ENCODE data around the gene HSF4. TPM values are rescaled to one million over a fixed set of nuclear protein-coding genes. Genes with fewer than 3 reads are reported as not detected.

Gene HSF4
- polyA plus RNA-seq, 2 of the 4 experiments (the other 2 are of a cell fraction) = 8.3 to 15.3 TPM

- ChIA-PET CTCF (interaction anchor here (1.7 to 10.5 kb wide), 4 partner anchors 7 to 253 kb away, joined by 7 to 105 read pairs (median 8); partner anchors contain the start of genes E2F4, ELMO3 and TMEM208), POLR2A (interaction anchor here (0.9 to 1.4 kb wide), 4 partner anchors 10 to 39 kb away, joined by 3 to 5 read pairs (median 4); partner anchors contain the start of gene TMEM208)
- Histone ChIP-seq H3K27ac (peak overlapping the region; percentile 38 to 73; a peak in 4 of 6 replicates), H3K4me3 (no peak overlapping the region), H3K4me2 (peak overlapping the region; percentile 31; the same call in 1 of the 3 replicates), H3K9me3 (no peaks in the 10 kb centered on the region), H3K4me1 (peaks cover 20% of the 10 kb centered on the region)
- DNase-seq (ENCODE audit: low read depth in 1 of 2, low spot score in 1 of 2) = peak; percentile 32 to 53
- 81% methylated on average over 20 of the region's 21 CpGs for WGBS (ENCODE audit: missing lambda C conversion rate)
- TF ChIP-seq MAFK (IDR thresholded peaks at IDR 0.05; ENCODE audit: partially characterized antibody) (peak; percentile 24), BHLHE40 (IDR thresholded peaks at IDR 0.05; ENCODE audit: low read depth, low read length) (no peak)
- no peak for FAIRE-seq
- ATAC-seq = peak; percentile 49 to 56
Measured at GRCh38 chr16:67207249-67208091, 42.9 kb downstream of the HSF4 start.

GRCh38 chr16:67208154-67208896, 43.8 kb downstream of the HSF4 start:
- ATAC-seq (peak in 1 of 2 experiments; percentile 3; a peak in 1 of 6 replicates), DNase-seq (ENCODE audit: low read depth in 1 of 2, low spot score in 1 of 2) (no peak), FAIRE-seq (no peak)
- ChIA-PET CTCF (interaction anchor here (0.8 to 10.5 kb wide), 6 partner anchors 12 to 254 kb away, joined by 3 to 105 read pairs (median 5); partner anchors contain the start of genes E2F4, ELMO3 and TMEM208), POLR2A (interaction anchor here (1.1 to 1.4 kb wide), 3 partner anchors 10 to 38 kb away, joined by 3 to 5 read pairs (median 5); partner anchors contain the start of gene TMEM208)
- peak overlapping the region; percentile 31; the same call in 1 of the 3 replicates for H3K4me2 ChIP-seq
- H3K27ac ChIP-seq = peak overlapping the region; percentile 38 to 73; a peak in 4 of 6 replicates
- H3K4me3 ChIP-seq = no peak overlapping the region
- 87% methylated on average over 8 of the region's 11 CpGs for WGBS (ENCODE audit: missing lambda C conversion rate)
- H3K9me3 ChIP-seq = no peaks in the 10 kb centered on the region
- no peak for TF ChIP-seq FOSL2 (IDR thresholded peaks at IDR 0.05)
- no peak for TF ChIP-seq FOSL2 (CRISPR knock-in tag; IDR thresholded peaks at IDR 0.05)
- no peak for TF ChIP-seq EHMT2 (IDR thresholded peaks at IDR 0.05; ENCODE audit: low read depth)
- TF ChIP-seq NPAS2 (CRISPR knock-in tag; IDR thresholded peaks at IDR 0.05; ENCODE audit: borderline replicate concordance) = no peak
- TF ChIP-seq MAZ (IDR thresholded peaks at IDR 0.05; ENCODE audit: borderline replicate concordance, low read depth, low read length) = no peak
- no peak for TF ChIP-seq TP53 (CRISPR knock-in tag; IDR thresholded peaks at IDR 0.05)
- peaks cover 25% of the 10 kb centered on the region for H3K4me1 ChIP-seq

GRCh38 chr16:67209565-67209964, 45.0 kb downstream of the HSF4 start:
- ATAC-seq (peak in 1 of 2 experiments; percentile 1; a peak in 1 of 6 replicates), DNase-seq (ENCODE audit: low read depth in 1 of 2, low spot score in 1 of 2) (no peak), FAIRE-seq (no peak)
- TF ChIP-seq TP53 (CRISPR knock-in tag; IDR thresholded peaks at IDR 0.05) (no peak), ZSCAN20 (CRISPR knock-in tag; IDR thresholded peaks at IDR 0.05) (no peak), CHD2 (IDR thresholded peaks at IDR 0.05; ENCODE audit: low read length, partially characterized antibody) (no peak), FOXS1 (CRISPR knock-in tag; IDR thresholded peaks at IDR 0.05) (no peak), ESRRA (IDR thresholded peaks at IDR 0.05; ENCODE audit: borderline replicate concordance, low read length) (no peak), ZFP36 (IDR thresholded peaks at IDR 0.05; ENCODE audit: borderline replicate concordance, partially characterized antibody) (no peak), HES2 (IDR thresholded peaks at IDR 0.05) (no peak)
- Histone ChIP-seq H3K9me3 (no peaks in the 10 kb centered on the region), H3K27ac (no peak overlapping the region), H3K4me1 (peaks cover 25% of the 10 kb centered on the region), H3K4me3 (no peak overlapping the region), H3K4me2 (no peak overlapping the region)
- POLR2A ChIA-PET = interaction anchor here (3.7 kb wide), 1 partner anchor 17 kb away, joined by 11 read pairs; the partner anchor contains the start of gene TMEM208
- CTCF ChIA-PET = interaction anchor here (0.8 to 10.5 kb wide), 10 partner anchors 9 to 256 kb away, joined by 3 to 105 read pairs (median 4); partner anchors contain the start of genes B3GNT9, CES3, E2F4 and ELMO3
- WGBS (ENCODE audit: missing lambda C conversion rate) = 84% methylated on average over 8 of the region's 8 CpGs
